ENCODE results near the gene EFNA2.

Gene EFNA2

DNA sequence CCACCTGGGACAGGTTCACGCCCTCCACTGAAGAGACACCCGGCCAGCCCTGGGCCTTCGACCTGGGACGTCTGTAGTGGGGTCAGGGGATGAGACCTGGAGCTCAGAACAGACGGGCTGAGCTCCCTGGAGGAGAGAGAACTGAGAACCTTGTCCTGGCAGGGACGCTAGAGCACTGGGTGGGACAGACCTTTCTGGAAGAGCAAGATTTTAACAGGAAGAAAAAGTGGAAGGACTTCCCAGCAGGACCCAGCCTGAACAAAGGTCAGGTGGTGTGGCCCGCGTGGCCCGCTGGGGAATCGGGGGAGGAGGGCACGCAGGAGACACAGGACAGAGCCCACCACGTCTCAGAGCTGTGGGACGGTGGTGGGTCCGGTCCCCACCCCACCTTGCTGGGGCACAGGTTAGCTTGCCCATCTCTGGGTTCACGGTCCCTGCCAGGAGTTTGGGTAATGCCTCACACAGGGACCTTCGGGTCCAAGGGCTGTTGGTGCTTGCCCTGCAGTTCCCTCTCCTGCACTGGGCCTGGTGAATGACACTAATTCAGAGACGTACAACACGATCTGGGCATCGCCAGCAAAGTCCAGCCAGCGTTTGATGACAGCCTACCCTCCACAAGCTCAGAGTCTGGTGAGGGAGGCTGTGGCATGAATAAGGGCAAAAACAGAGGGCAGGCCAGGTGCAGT lies 1.2 kb upstream of the EFNA2 start:
- DNase-seq (ENCODE audit: low read depth in 2 of 2) = no peak

DNA sequence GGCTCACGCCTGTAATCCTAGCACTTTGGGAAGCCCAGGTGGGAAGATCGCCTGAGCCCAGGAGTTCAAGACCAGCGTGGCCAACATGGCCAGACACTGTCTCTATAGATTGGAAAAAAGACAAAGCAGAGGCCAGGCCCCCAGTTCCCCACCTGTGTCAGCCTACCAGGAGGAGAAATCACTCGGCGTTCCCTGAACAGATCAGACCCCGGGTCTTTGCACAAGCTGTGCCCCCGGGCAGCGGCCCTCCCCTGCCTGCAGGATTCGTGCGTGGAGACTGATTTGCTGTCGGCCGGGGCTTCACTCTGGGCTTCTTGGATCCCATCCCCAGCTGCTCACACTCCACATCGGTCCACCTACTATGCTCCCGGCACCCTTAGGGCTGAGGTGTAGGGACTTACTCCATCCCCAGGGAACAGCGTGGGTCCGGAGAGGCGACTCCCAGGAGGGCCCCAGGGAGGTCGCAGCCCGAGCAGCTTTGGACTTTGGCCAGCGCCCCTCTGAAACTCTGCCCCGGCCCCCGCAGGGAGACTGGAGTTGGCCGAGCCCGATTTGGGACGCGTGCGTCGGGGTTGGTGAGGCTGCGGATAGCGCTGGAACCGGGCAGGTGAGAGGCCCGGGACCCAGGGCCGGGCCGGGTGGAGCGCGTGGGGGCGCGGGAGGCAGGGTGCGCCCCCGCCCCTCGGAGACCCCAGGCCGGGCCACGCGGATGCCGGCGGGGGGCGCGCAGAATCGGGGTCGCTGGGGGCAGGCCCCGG lies 515 bp upstream of the EFNA2 start:
- DNase-seq (ENCODE audit: low read depth in 2 of 2) = no peak

DNA sequence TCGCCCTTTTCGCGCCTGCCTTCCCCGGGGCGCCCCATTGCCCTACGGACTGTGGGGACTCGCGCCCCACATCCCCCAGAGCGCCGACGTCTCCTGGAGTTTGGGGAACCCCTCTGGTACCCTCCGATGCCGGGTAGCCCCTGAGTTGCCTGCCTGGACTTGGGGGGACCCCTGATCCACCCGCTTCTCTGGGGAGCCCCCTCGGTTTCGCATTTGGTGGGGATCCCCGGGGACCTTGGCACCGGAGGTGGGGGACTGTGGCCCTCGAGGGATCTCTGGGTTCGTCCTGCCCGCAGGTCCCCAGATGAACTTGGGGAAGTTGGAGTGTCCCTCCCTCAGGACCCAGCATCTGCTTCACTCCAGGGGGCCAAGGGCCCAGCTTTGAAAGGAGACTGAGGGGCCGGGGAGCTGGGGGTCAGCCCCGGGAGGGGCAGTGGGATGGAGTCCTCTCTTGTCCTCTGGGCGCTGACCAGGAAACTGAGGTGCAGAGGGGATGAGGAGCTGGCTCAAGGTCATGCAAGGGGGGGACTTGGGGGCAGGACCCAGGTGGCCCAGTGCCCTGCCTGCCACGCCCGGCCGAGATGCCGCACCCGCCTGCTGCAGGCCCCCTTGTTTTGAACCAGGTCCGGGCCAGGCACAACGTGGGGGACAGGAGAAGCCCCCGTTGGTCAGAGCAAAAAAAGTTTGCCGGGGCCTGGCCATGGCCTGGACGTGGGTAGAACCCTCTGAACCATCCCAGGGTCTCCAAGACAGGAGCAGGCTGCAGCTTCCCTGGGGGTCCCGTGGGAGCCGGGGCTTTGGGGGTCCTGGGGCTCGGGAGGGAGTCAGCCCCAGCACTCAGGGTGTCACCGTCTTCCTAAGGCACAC lies 1.0 kb downstream of the EFNA2 start:
- DNase-seq (ENCODE audit: low read depth in 2 of 2) = no peak

DNA sequence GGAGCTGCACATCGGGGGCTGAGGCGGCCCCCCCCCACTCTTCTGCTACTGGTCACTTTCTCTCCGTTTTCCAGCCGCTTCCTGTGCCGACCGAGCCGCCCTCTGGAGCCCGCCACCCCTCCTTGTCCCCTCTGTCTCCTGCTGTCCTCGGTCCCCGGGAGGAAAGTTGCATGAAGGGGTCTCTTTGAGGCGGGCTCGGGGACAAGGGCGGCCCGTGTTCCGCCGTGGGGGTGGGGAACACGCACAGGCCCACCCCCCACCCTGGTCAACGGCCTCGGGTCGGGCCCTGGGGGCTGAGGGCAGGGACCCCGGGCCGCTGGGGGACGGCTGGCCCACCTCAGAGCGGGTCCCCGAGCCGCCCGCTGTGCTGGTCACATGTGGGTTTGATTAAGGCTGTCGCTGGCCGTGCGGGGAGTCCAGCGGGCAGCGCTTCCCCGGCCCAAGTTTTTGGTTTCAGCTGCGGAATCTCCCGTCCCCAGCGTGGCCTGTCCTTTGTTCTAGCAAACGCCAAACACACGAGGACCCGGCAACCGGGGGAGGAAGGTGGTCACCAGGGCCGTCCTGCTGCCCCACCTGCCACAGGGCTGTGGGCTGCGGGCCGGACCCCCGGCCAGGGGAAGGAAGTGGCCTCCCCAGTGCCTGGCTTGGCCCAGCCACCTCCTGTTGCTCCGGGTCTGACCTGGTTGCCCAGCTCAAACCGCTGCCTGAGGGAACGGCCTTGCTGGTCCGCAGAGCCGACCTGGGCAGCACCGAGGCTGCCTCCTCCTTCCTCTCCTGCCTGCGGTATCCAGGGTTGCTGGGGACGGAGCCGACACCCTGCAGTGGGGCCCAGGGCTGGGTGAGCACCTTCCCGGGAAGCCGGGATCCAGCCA lies 1.9 kb downstream of the EFNA2 start:
- DNase-seq (ENCODE audit: low read depth in 2 of 2) = no peak

DNA sequence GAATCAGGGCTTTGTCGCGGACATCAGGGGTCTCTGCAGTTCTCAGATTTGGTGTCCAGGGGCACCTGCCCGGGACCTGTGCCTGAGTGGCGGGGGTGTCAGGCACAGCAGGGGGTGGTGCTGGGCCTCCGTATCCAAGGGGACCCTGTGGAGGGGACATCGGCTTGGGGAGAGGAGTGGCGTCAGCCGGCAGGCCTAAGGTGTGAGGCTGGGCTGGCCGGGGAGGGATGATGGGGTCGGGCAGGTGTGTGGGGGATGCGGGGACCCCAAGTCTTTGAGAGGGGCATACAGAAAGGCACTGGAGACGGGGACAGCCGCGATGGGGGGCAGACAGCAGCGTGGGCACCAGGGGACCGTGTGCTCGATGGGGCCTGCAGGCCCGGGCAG lies 2.5 kb downstream of the EFNA2 start:
- no peak for DNase-seq (ENCODE audit: low read depth in 2 of 2)

DNA sequence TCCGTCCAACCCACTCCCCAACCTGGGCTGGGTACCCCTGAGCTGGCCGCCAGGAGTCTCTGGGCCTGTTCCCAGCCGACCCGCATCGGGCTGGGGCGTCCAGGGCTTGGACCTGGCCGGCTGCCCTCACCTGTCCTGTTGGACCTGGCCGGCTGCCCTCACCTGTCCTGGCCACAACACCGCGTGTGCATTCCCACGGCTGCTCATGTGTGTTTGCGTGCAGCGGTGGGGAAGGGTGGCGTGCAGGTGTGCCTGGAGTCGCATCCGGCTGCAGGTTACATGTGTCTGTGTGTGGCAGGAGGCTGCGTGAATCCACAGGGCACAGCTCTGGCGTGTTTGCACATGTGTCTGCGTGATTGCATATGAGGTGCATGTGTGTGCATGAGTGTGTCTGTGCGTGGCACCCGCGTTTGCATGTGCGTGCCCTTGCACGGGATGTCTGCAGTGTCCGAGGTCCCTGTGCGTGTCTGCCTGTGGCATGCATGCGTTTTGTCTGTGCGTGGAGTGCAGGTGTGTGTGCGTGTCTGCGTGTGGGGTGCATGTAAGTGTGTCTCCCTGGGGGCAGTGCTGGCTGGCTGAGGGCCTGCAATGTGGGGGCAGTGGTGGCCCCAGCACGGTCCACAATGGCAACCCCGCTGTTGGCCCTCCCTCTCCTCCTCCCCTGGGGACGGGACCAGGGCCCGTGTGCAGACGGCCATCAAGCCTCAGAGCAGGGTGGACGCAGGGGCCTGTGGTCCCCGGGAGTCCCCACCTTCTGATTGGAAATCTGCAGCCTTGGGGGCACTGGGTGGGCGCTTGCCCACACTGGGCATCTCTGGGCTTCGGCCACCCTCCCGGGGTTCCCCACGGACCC lies 3.4 kb downstream of the EFNA2 start:
- no peak for DNase-seq (ENCODE audit: low read depth in 2 of 2)

DNA sequence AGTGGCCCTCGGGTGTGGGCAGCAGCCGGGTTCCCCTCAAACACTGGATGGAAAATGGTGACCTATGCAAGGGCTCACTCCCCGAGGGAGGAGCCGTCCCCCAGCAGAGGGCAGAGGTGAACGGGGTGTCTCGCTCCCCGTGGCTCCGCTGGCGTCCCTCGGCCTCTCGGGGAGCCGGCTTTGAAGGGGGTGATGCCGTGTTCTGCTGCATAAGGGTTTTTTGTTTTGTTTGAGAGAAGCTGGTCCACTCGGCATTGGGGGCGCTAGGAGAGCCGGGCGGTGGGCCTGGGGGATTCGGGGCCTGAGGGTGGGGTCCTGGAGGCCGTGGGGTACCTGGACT lies 4.0 kb downstream of the EFNA2 start:
- no peak for DNase-seq (ENCODE audit: low read depth in 2 of 2)

DNA sequence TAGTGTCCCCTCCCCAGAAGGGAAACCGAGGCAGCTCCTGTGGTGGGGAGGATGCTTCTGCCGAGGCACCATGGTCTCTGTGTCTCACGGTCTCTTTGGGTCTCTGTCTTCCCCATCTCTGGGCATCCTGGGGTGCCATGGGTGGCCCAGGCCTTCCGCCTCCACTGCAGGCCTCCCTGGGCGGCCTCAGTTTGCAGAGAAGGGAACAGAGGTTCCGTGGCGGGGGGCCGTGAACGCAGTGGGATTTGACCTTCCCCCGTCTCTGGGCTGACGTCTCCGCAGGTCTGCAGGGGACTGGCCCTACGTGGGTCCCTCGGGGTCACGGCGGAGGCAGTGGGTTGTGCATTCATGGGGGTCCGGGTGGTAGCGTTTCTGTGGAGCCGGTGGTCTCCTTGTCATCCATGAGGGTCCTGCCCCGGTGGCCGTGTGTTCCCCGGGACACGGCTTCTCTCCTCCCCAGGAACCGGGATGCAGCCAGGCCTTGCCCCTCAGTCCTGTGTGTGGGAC lies 4.6 kb downstream of the EFNA2 start:
- DNase-seq (ENCODE audit: low read depth in 2 of 2) = no peak

DNA sequence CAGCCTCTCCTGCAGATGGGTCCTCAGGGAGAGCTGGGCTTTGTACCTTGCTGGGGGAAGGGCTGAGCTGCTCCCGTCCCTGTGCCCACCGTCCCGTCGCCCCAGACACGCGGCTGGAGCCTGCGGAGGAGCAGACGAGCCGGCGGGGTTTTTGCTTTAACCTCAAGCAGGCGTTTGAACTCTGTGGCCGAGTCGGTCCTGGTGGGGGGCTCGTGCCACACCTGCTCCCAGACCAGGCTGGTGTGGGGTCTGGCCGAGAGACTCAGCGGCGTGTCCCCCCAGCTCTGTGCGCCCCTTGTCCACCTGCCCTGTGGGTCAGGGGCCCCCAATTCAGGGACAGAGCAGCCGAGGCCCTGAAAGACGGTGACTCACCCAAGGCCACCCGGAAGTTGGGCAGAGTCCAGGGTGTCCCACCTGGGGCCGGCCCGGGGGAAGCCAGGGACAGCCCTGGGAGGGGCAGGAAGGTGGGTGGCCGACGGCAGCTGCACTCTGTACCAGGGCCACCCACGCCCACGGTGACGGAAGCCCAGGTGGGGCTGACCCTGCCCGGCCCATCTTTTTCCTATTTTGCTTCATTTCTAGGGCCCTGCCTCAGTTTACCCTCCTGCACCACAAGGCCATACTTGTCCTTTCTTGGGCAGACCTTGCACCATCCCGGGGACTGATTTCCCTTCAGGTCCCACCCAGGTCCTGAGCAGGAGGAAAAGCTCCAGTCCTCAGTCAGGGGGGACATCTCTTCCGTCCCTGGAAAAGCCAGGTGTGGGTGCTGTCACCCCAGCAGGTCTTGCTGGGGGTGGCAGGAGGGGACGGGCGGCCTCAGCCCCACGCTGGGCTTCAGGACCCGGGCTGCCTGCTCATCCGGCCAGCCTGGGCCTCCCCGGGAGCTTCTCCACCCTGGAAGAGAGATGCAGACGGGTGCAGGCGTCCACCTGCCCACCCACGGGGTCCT lies 5.3 kb downstream of the EFNA2 start:
- no peak for DNase-seq (ENCODE audit: low read depth in 2 of 2)

DNA sequence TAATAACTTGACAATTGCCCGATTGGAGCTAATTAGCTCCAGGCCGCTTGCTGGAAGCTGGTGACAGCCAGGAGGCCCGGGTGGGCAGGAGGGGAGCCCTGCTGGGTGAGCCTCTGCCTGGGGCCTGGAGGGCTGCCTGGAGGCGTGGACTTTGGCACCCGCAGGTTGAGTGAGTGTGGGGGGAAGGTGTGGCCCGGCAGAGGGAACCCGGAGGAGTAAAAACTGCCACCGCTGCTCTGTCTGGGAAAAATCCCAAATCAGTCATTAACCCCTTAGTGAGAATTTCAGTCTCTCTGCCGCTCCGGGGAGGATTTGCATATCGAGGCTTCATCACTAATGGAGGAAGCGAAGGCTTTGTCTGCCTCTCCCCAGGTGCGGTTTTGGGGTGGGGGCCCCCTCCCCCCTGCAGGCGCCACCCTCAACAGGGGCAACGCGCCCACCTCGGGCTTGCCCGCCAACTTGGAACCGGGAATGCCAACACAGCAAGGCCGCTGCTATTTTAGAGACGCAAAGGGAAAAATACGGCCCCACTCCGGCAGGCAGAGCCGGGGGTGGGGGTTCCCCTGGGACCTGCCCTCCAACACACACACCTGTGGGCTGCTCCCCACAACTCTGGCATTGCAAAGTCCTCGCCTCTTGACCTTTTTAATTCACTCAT lies 6.2 kb downstream of the EFNA2 start:
- DNase-seq (ENCODE audit: low read depth in 2 of 2) = no peak

DNA sequence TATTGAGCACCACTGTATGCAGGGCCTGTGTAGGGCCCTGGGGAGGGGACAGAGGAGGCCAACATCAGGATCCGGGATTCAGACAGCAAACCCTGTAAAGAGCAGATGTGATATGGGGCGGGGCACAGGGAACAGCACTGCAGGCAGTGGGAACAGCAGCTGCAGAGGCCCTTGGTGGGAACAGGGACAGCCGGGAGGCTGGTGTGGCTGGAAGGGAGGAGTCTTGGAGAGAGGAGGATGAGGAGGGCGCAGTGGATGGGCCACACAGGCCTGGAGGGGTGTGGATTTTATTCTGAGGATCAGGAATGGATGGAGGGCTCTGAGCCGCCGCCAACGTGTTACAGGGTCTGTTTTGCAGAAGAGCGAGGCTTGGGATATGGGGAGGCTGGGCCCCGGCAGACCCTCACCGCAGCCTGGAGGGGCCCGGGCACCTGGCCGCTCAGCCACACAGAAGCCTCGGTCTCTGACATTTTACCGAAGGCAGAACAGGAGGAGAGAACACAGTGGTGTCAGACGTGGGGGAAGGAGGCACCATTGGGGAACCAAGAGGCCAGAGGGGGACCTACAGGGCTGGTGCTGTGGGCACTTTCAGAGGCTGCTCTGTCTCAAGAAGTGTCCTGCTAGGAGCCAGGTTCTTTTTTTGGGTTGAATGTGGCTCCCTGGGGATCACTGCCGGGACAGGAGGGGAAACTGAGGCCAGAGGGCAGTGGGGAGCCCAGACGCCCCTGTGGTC lies 6.9 kb downstream of the EFNA2 start:
- DNase-seq (ENCODE audit: low read depth in 2 of 2) = no peak

DNA sequence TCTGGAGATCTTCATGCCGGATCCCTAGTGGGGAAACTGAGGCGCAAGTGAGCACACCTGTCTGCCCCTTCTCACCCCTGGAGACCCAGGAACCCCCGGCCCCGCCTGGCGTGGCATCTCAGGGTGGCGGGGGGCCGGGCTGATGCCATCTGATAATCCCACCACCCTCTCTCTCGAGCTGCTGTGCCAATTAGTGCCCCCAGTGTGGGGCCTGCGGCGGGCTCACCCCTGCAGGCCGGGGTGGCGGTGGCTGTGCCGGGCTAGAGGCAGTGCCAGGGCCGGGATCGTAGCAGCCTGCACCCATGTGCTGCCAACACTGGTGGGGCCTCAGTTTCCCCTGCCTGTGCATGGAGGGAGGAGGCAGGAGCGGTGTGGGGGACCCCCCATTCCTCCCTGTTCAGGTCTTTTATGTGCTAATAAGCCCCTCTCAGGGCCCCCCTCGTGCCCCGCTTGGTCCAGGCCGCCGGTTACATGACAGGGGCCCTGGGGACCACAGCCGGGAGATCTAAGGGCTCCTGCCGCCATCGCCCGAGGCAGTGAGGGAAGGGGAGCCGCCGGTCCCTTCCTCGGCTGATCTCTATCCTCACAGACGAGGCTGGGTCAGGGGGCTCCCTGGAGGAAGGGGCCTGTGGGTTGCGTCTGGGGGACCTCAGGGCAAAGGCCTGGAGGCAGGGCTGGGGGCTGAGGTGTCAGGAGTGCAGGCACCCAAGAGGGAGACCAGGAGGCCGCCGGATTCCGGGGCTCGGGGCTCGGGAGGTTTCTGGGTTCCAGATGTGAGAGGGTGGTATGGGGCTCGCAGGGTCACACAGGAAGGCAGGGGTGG lies 8.3 kb downstream of the EFNA2 start:
- DNase-seq (ENCODE audit: low read depth in 2 of 2) = no peak

DNA sequence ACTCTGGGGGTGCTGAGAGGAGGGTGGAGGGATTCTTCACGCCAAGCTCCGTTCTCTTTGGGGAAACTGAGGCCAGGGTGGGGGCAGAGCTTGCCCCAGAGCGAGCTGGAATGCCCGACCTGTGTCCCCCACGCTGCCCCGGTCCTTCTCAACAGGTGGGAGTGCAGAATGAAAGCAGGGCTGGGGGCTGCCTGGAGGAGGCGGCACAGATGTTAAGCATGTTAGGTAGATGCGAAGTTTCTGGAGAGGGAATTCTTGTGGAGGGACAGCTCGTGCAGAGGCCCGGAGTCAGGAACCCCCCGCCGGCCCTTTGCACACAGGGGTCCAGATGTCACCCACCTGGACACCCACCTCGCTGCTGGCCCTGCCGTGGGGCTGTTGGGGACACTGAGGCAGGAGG lies 9.0 kb downstream of the EFNA2 start:
- no peak for DNase-seq (ENCODE audit: low read depth in 2 of 2)

DNA sequence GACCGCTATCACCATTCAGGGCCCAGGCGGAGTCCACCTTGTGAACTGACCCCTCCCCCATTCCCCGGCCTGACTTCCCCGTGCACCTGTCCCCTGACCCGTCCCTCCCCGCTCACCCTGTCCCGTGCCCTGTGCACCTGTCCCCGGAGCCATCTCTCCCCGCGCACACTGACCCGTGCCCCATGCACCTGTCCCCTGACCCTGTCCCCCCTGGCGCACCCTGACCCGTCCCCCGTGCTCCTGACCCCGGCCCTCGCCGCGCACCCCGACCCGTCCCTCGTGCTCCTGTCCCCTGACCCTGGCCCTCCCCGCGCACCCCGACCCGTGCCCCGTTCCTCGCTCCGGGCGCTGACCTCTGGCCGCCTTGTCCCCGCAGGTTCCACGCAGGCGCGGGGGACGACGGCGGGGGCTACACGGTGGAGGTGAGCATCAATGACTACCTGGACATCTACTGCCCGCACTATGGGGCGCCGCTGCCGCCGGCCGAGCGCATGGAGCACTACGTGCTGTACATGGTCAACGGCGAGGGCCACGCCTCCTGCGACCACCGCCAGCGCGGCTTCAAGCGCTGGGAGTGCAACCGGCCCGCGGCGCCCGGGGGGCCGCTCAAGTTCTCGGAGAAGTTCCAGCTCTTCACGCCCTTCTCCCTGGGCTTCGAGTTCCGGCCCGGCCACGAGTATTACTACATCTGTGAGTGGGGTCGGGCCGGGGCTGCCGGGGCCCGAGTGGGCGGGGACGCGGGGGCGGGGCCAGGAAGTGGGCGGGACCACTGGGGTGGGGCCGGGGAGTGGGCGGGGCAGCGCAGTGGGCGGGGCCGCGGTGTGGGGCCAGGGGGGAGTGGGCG lies 9.7 kb downstream of the EFNA2 start:
- no peak for DNase-seq (ENCODE audit: low read depth in 2 of 2)

DNA sequence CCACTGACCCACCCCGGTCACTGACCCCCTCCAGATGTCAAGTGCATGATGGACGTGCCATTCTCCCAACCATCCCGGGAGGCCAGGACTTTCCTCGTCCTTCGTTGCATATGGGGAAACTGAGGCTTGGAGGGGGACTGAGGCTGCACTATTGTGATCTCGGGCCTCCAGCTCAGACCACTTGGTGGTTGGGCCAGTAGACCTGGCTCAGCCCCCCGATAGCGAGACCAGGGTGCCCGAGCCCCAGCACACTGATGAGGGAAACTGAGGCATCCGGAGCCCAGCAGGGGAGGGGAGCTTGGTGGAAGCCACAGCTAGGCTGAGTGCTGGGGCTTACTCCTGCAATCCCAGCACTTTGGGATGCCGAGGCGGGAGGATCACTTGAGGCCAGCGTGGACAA lies 10.4 kb downstream of the EFNA2 start:
- DNase-seq (ENCODE audit: low read depth in 2 of 2) = no peak

DNA sequence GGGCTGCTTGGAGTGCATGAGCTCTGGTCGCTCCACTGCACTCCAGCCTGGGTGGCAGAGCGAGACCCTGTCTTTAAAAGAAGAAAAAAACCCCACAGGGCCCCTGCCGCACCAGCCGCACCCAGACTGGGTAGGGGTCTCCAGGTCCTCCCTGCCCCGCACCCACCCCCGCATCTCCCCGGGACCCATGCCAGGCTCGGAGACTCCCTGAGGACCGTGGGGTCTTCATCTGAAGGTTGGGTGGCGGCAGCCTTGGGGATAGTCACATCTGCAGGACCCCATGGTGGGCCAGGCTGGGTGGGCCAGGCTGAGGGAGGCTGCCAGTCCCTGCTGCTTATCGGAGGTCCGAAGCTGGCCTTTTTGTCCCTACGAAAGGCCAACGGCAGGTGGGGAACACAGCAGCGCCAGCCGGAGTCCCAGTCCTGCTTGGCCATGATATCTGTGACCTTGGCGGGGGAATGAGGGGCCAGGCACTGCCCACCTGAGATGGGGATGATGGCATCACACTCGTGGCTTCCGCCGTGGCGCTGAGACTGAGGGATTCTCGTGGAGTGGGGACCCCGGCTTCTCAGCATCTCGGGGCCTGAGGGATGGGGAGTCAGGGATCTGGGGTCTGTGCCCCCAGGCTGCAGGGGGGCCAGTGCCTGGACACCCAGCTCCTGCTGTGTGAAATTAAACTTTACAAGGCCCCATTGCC lies 11.1 kb downstream of the EFNA2 start:
- DNase-seq (ENCODE audit: low read depth in 2 of 2) = no peak

Measured in activated CD8-positive, alpha-beta memory T cell treated with anti-CD3 and anti-CD28 coated beads for 4 hours (primary cell).